Fibroblast of lung (primary cell): Measurements from ENCODE around the gene KLHL36. TPM values are rescaled to one million over a fixed set of nuclear protein-coding genes. Genes with fewer than 3 reads are reported as not detected.

Experiments used
- DNase-seq, 2 donors: peaks; one replicate each; pipeline versions ENCODE4 v3.0.0 to v3.0.0-alpha.2; 2010; ENCODE audit warnings: low read depth in 2 of 2
- H2AFZ ChIP-seq: 2 replicates; pipeline ENCODE4 v1.5.1; 2012; ENCODE audit warnings: low read length, control low read depth, inconsistent platforms
- H3K27ac ChIP-seq: 2 replicates; pipeline ENCODE4 v1.5.1; 2011; ENCODE audit warnings: low read length, control low read depth; ENCODE audit not compliant: insufficient read depth
- H3K27me3 ChIP-seq: 2 replicates; pipeline ENCODE4 v1.5.1; 2011; ENCODE audit warnings: mild to moderate bottlenecking, low read length; ENCODE audit not compliant: control insufficient read depth, insufficient read depth
- H3K36me3 ChIP-seq: 2 replicates; pipeline ENCODE4 v1.5.1; 2011; ENCODE audit warnings: low read length; ENCODE audit not compliant: control insufficient read depth, insufficient read depth
- H3K4me1 ChIP-seq: 2 replicates; pipeline ENCODE4 v1.5.1; 2011; ENCODE audit warnings: low read length; ENCODE audit not compliant: control insufficient read depth, insufficient read depth; ENCODE audit errors: extremely low read depth
- H3K4me2 ChIP-seq: 2 replicates; pipeline ENCODE4 v1.5.1; 2011; ENCODE audit warnings: low read length, control low read depth; ENCODE audit not compliant: insufficient read depth; ENCODE audit errors: extremely low read depth
- H3K4me3 ChIP-seq, 4 experiments: fragments of 200-600 bp in 1 of 4; sonication (generic) in 1 of 4; replicated peaks in 1 of 4; 2 replicates each; pipeline ENCODE4 v1.5.1; 2011 to 2016; ENCODE audit warnings: low read length in 4 of 4, low read depth in 3 of 4, mild to moderate bottlenecking in 3 of 4, control low read depth in 2 of 4, inconsistent platforms in 1 of 4, mixed read lengths in 1 of 4; ENCODE audit not compliant: insufficient read depth in 1 of 4; ENCODE audit errors: control extremely low read depth in 1 of 4
- H3K79me2 ChIP-seq: 2 replicates; pipeline ENCODE4 v1.5.1; 2012; ENCODE audit warnings: mild to moderate bottlenecking, low read length, inconsistent platforms; ENCODE audit not compliant: control insufficient read depth, insufficient read depth
- H3K9ac ChIP-seq: 2 replicates; pipeline ENCODE4 v1.5.1; 2011; ENCODE audit warnings: mild to moderate bottlenecking, low read length, control low read depth; ENCODE audit not compliant: insufficient read depth
- H3K9me3 ChIP-seq: 2 replicates; pipeline ENCODE4 v1.5.1; 2012; ENCODE audit warnings: low read depth, low read length; ENCODE audit not compliant: control insufficient read depth, insufficient read depth
- H4K20me1 ChIP-seq: 2 replicates; pipeline ENCODE4 v1.5.1; 2011; ENCODE audit warnings: low read length; ENCODE audit not compliant: control insufficient read depth, insufficient read depth; ENCODE audit errors: extremely low read depth
- EZH2 ChIP-seq: IDR thresholded peaks from 2 replicates; pipeline ENCODE4 v1.5.1; 2012; ENCODE audit warnings: low read length, control low read depth, mild to moderate bottlenecking; ENCODE audit errors: missing control alignments
- polyA plus RNA-seq, 2 donors: library from polyadenylated mRNA; depleted of rRNA in 1 of 2; stranded (reverse) in 1 of 2; unstranded in 1 of 2; fragments of >200 nt; gene quantifications; 2 replicates each; pipeline ENCODE4 v1.2.1, GENCODE V29; 2011 to 2012; ENCODE audit warnings: missing spikeins in 1 of 2
- total RNA-seq: library from RNA; depleted of rRNA; stranded (reverse); fragments of >200 nt; gene quantifications from 2 replicates; pipeline ENCODE4 v1.2.1, GENCODE V29; 2014
- TF ChIP-seq, protein P1 (sequence below), 2 donors: IDR thresholded peaks in 1 of 2; conservative IDR thresholded peaks in 1 of 2; 1 replicate in 1 of 2; 2 replicates in 1 of 2; pipeline ENCODE4 v1.5.1; 2011 to 2012; ENCODE audit warnings: low read length in 2 of 2, control low read depth in 1 of 2, inconsistent platforms in 1 of 2, low read depth in 1 of 2, mild to moderate bottlenecking in 1 of 2

Gene KLHL36
- total and polyA plus RNA-seq, 2 donors (not counting 1 experiment from before 2014, with no cell fraction given): 29.7 to 83.1 TPM

DNA sequence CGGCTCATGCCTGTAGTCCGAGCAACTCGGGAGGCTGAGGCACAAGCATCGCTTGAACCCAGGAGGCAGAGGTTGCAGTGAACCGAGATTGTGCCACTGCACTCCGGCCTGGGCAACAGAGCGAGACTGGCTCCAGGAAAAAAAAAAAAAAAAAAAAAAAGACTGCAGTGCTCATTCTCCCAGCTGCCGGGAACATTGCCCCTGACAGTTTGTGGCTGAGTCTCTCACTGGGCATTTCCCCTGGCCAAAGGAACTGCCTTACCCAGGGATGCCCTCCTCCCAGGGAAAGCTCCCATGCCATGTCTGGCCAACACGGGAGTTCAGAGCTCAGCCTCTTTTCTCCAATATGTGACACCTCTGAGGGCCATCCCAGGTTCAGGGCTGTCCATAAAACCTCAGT lies 30.2 kb downstream of the KLHL36 start:
- Histone ChIP-seq H3K27ac (no peak overlapping the region), H3K4me1 (no peaks in the 10 kb centered on the region), H4K20me1 (no peaks in the 10 kb centered on the region), H3K9ac (no peak overlapping the region), H3K9me3 (no peaks in the 10 kb centered on the region), H2AFZ (no peak overlapping the region), H3K4me2 (no peak overlapping the region), H3K27me3 (peaks cover 4% of the 10 kb centered on the region), H3K4me3 (no peak overlapping the region), H3K36me3 (no peaks in the 10 kb centered on the region), H3K79me2 (no peaks in the 10 kb centered on the region)
- TF ChIP-seq, protein P1, sequence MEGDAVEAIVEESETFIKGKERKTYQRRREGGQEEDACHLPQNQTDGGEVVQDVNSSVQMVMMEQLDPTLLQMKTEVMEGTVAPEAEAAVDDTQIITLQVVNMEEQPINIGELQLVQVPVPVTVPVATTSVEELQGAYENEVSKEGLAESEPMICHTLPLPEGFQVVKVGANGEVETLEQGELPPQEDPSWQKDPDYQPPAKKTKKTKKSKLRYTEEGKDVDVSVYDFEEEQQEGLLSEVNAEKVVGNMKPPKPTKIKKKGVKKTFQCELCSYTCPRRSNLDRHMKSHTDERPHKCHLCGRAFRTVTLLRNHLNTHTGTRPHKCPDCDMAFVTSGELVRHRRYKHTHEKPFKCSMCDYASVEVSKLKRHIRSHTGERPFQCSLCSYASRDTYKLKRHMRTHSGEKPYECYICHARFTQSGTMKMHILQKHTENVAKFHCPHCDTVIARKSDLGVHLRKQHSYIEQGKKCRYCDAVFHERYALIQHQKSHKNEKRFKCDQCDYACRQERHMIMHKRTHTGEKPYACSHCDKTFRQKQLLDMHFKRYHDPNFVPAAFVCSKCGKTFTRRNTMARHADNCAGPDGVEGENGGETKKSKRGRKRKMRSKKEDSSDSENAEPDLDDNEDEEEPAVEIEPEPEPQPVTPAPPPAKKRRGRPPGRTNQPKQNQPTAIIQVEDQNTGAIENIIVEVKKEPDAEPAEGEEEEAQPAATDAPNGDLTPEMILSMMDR (conservative IDR thresholded peaks at IDR 0.05 in 1 of 2, IDR thresholded peaks at IDR 0.05 in 1 of 2; ENCODE audit: low read depth in 1 of 2, low read length in 2 of 2): no peak
- TF ChIP-seq EZH2: no peak
- no peak for DNase-seq

DNA sequence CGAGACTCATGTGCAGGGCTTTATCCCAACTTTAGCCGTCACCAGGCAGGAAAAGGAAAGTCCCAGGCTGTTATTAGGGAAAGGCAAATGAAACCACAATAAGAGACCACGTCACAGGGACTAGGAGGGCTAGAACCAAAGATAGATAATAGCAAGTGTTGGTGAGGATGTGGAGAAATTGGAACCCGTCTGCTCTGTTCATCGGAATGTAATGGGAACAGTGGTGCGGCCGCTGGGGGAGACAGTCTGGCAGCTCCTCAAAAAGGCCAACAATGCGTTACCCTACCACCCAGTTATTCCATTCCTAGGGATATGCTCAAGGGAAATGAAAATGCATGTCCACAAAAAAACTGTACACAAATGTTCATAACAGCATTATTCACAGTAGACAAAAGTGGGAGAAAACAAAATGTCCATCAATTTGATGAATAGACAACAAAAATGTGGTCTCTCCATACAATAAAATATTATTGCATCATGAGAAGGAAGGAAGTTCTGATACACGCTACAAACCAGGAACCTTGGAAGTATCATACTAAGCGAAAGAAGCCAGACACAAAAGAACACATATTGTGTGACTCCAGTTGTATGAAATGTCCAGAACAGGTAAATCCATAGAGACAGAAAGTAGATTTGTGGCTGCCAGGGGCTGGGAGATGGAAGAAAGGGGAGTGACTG lies 32.0 kb downstream of the KLHL36 start:
- no peaks in the 10 kb centered on the region for H4K20me1 ChIP-seq
- peaks cover 4% of the 10 kb centered on the region for H3K27me3 ChIP-seq
- no peak overlapping the region for H3K4me2 ChIP-seq
- no peak overlapping the region for H2AFZ ChIP-seq
- no peaks in the 10 kb centered on the region for H3K9me3 ChIP-seq
- TF ChIP-seq EZH2: no peak
- TF ChIP-seq, protein P1 (conservative IDR thresholded peaks at IDR 0.05 in 1 of 2, IDR thresholded peaks at IDR 0.05 in 1 of 2; ENCODE audit: low read depth in 1 of 2, low read length in 2 of 2): no peak
- no peaks in the 10 kb centered on the region for H3K4me1 ChIP-seq
- H3K36me3 ChIP-seq: no peaks in the 10 kb centered on the region
- no peak overlapping the region for H3K9ac ChIP-seq
- no peak overlapping the region for H3K4me3 ChIP-seq
- no peak overlapping the region for H3K27ac ChIP-seq
- no peaks in the 10 kb centered on the region for H3K79me2 ChIP-seq
- DNase-seq: no peak

DNA sequence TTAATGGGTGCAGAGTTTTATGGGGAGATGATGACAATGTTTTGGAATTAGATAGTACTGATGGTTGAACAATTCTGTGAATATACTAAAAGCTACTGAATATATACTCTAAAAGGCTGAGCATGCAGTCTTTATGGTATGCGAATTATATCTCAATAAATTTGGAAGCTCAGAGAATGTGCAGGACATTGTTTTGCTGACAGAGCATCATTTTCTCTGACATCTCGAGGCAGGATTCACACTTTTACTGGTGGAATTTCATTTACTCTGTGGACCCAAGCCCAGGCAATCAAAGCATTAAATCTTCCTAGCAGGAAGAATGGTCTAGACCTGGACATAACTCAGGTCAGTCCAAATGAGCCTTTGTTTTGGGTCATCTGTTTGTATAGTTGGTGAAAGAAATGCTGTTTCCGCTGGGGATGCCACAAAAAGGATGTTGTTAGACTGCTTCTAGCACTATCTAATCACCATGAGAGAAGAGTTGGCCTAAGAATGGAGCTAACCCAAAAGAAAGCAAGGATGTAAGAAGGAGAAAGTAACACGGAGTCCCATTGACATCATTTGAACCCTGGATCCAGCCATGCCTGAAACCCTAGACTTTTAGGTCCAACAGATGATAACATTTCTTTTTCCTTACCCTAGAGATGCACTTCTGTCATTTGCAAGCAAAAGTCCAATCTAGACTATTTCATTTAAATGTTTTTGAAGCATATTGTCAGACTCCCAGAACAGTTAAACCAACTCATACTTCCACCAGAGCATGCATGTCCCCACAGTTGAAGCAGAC lies 32.7 kb downstream of the KLHL36 start:
- DNase-seq: no peak
- Histone ChIP-seq H3K9ac (no peak overlapping the region), H3K4me3 (no peak overlapping the region), H3K36me3 (no peaks in the 10 kb centered on the region), H3K9me3 (no peaks in the 10 kb centered on the region), H3K27me3 (peaks cover 4% of the 10 kb centered on the region), H3K4me2 (no peak overlapping the region), H4K20me1 (no peaks in the 10 kb centered on the region), H2AFZ (no peak overlapping the region), H3K79me2 (no peaks in the 10 kb centered on the region), H3K4me1 (no peaks in the 10 kb centered on the region), H3K27ac (no peak overlapping the region)
- TF ChIP-seq, protein P1 (conservative IDR thresholded peaks at IDR 0.05 in 1 of 2, IDR thresholded peaks at IDR 0.05 in 1 of 2; ENCODE audit: low read depth in 1 of 2, low read length in 2 of 2): no peak
- no peak for TF ChIP-seq EZH2
